Measurements from ENCODE around the gene COX7A2.

COX7A2 gene

DNA sequence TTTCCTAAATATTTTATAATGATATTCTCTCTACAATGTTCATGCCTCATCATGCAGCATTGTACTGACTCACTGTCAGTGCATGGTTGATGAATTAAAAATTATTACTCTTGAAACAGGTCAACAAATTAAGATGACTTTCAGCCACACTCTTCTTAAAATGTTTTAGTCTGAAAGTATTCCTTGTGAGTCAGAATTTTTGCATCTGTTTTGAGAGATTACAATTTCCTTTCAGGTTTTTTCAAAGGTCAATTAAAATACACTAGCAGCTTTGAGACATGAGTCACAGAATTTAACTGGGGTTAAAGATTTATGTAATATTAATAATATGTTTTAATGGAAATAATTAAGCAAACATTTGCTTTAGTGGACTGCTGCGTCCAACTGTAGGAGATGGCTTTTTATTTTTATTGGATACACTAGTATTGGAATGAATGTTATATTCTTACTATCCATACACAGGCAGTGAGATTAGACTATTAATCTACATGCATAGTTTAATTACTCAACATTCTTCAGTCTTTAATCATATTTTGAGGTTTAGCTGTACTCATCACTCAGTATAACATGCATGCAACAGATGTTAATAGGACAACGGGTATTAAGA, 47.4 kb downstream of the COX7A2 start:
- no peak for DNase-seq

DNA sequence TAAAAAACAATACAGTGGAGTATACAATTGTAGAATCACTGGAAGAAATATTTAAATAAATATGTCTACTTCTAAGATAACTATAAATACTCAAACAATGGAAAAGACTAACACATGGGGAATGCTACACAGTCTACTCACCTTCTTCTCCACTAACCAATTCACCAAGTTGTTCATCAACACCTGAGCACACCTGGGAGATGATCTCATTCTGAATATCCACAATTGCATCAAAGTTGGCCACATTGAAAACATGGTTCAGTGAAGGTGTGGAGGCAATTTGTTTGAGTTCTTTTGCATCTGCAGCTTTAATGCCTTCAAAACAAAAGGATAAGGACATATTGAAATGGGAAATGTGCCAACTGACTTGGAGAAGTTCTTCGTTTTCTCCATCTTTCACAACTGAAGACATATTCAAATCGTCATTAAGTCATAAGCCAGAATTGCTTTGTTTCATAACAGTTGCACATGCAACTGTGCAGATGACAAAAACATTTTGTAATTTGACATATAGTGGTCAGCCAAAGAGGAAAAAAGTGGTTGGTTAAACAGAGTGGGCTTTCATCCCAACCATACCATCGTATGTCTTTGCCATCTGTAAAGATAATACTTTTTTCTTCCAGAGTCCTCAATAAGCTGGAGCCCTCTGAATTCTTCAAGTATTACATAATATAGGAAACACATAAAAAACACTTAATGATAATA, 55.2 kb downstream of the COX7A2 start:
- DNase-seq: no peak

All from stimulated activated CD4-positive, alpha-beta T cell treated with anti-CD3 and anti-CD28 coated beads, Interleukin-2, amount 100 ng/mL, for 48 hours (primary cell).